PC-9 (cell line): ENCODE measurements around the gene SUPT3H. TPM values are rescaled to one million over a fixed set of nuclear protein-coding genes. Genes with fewer than 3 reads are reported as not detected.

Experiments
- BruUV-seq: library from RNA; stranded (reverse); fragments of 400-500 nt; replicated peaks from 2 replicates; lab custom pipeline; 2021; lab: Mats Ljungman, UMichigan
- CTCF ChIA-PET: fragments of 300-600 bp; sonication (Branson Sonifier 250); formaldehyde crosslinking; loops from one replicate; lab custom pipeline; 2022; ENCODE audit warnings: antibody characterized with exemption; lab: Charles Lee
- POLR2A ChIA-PET: fragments of 300-600 bp; sonication (Branson Sonifier 250); formaldehyde crosslinking; loops from one replicate; lab custom pipeline; 2022; ENCODE audit warnings: antibody characterized with exemption; ENCODE audit not compliant: unreplicated experiment; lab: Charles Lee
- DNase-seq, 2 experiments: peaks; one replicate each; pipeline versions ENCODE4 v3.0.0 to v3.0.0-alpha.2; 2015 to 2022; ENCODE audit warnings: mixed read lengths in 1 of 2
- H2AFZ ChIP-seq: fragments of 200-600 bp; sonication (generic); 2 replicates; pipeline ENCODE4 v1.8.1; 2017; ENCODE audit warnings: antibody characterized with exemption
- H3F3A ChIP-seq: fragments of 200-600 bp; sonication (generic); 2 replicates; pipeline ENCODE4 v1.8.1; 2017; ENCODE audit warnings: antibody characterized with exemption, mild to moderate bottlenecking, low read depth; ENCODE audit not compliant: insufficient read depth
- H3K27ac ChIP-seq: fragments of 200-600 bp; sonication (generic); 2 replicates; pipeline ENCODE4 v1.6.1; 2016; ENCODE audit warnings: mixed run types
- H3K27me3 ChIP-seq: fragments of 200-600 bp; sonication (generic); 2 replicates; pipeline ENCODE4 v1.6.1; 2016; ENCODE audit warnings: low read depth, mixed run types; ENCODE audit not compliant: insufficient read depth
- H3K36me3 ChIP-seq: fragments of 200-600 bp; sonication (generic); 2 replicates; pipeline ENCODE4 v1.6.1; 2016; ENCODE audit warnings: low read depth, mixed run types
- H3K4me1 ChIP-seq: fragments of 200-600 bp; sonication (generic); replicated peaks from 2 replicates; pipeline ENCODE4 v1.6.1; 2016; ENCODE audit warnings: mixed run types; ENCODE audit not compliant: insufficient read depth
- H3K4me2 ChIP-seq: fragments of 200-600 bp; sonication (generic); 2 replicates; pipeline ENCODE4 v1.6.1; 2017; ENCODE audit warnings: mixed run types
- H3K4me3 ChIP-seq: fragments of 200-600 bp; sonication (generic); 2 replicates; pipeline ENCODE4 v1.6.1; 2016; ENCODE audit warnings: mixed run types
- H3K79me2 ChIP-seq: fragments of 200-600 bp; sonication (generic); 2 replicates; pipeline ENCODE4 v1.6.1; 2017; ENCODE audit warnings: low read depth, mixed run types
- H3K9me2 ChIP-seq: fragments of 200-600 bp; sonication (generic); 2 replicates; pipeline ENCODE4 v1.8.1; 2017; ENCODE audit warnings: mild to moderate bottlenecking; ENCODE audit not compliant: insufficient read depth
- H3K9me3 ChIP-seq: fragments of 200-600 bp; sonication (generic); 2 replicates; pipeline ENCODE4 v1.8.1; 2016; ENCODE audit warnings: low read depth; ENCODE audit not compliant: insufficient read depth
- H4K20me1 ChIP-seq: fragments of 200-600 bp; sonication (generic); 2 replicates; pipeline ENCODE4 v1.8.1; 2017; ENCODE audit not compliant: insufficient read depth
- EZH2 ChIP-seq: fragments of 200-600 bp; sonication (generic); IDR thresholded peaks from 2 replicates; pipeline ENCODE4 v1.8.0; 2017; ENCODE audit warnings: antibody characterized with exemption, low read depth
- intact Hi-C: fragments of 100-400 bp; cut with micrococcal nuclease; formaldehyde crosslinking; loops from one replicate; pipeline ENCODE4 v1.10.0; 2022; ENCODE audit not compliant: unreplicated experiment
- total RNA-seq: library from RNA; stranded (reverse); gene quantifications from 2 replicates; pipeline ENCODE4 v1.2.3, GENCODE V29; 2021
- TF ChIP-seq, protein P1 (sequence below): fragments of 200-600 bp; sonication (generic); conservative IDR thresholded peaks from 2 replicates; pipeline ENCODE4 v1.6.1; 2017; ENCODE audit warnings: mixed run types, antibody characterized with exemption, mild to moderate bottlenecking, moderate library complexity

SUPT3H gene
- total RNA-seq, 1 experiment from 2014 or later, result 9.2 TPM

DNA sequence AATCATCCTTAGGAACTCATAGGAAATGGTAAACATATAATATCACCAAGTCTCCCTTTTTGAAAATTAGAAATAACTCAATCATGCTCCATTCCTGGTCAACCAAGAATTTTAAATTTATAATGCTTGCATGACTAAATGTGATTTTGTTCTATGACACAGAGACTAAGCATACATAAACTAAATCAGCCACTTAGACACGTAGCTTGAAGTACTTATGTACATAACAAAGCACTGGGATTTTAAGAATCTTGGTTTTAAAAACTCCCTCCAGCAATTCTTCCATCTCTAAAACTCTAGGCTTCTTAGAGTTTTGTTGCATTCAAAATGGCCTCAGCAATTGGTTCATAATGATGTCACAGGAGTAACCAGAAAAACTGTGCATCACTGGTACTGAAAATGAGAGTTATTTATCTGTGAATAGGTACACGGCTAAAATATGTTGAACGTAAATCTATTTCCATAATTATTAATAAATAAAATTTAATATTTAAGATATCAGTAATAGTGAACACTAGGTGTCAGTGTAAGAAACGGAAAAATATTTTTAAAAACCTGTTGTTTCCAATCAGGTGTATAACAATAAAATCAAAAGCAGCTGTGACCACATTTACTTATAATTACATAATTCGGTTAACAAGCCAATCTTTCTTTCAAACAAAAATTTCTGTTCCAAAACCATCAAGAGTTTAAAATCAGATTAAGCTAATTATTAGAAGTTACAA is 291.2 kb downstream of the SUPT3H start:
- BruUV-seq, result no TSS peak

DNA sequence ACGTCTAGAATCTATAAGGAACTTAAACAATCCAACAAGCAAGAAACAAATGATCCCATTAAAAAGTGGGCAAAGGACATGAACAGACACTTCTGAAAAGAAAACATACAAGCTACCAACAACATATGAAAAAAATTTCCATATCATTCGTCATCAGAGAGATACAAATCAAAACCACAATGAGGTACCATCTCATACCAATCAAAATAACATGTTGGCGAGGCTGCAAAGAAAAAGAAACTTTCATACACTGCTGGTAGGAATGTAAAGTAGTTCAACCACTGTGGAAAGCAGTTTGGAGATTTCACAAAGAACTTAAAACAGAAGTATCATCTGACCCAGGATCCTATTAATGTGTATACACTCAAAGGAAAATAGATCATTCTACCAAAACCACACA is 293.5 kb downstream of the SUPT3H start:
- no peak overlapping the region for H2AFZ ChIP-seq
- H3K27me3 ChIP-seq, result no peaks in the 10 kb centered on the region
- H3K36me3 ChIP-seq, result no peaks in the 10 kb centered on the region
- no TSS peak for BruUV-seq
- TF ChIP-seq EZH2, result no peak
- TF ChIP-seq, protein P1, sequence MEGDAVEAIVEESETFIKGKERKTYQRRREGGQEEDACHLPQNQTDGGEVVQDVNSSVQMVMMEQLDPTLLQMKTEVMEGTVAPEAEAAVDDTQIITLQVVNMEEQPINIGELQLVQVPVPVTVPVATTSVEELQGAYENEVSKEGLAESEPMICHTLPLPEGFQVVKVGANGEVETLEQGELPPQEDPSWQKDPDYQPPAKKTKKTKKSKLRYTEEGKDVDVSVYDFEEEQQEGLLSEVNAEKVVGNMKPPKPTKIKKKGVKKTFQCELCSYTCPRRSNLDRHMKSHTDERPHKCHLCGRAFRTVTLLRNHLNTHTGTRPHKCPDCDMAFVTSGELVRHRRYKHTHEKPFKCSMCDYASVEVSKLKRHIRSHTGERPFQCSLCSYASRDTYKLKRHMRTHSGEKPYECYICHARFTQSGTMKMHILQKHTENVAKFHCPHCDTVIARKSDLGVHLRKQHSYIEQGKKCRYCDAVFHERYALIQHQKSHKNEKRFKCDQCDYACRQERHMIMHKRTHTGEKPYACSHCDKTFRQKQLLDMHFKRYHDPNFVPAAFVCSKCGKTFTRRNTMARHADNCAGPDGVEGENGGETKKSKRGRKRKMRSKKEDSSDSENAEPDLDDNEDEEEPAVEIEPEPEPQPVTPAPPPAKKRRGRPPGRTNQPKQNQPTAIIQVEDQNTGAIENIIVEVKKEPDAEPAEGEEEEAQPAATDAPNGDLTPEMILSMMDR, result no peak
- ChIA-PET POLR2A (no interaction called here), CTCF (interaction anchor here (0.6 kb wide), 1 partner anchor 453 kb away, joined by 4 read pairs; no protein-coding TSS in a partner anchor)
- intact Hi-C loops, result loop anchor here (10.0 kb wide), 1 partner anchor 331 kb away; no protein-coding TSS in a partner anchor
- no peak for DNase-seq
- H3K9me3 ChIP-seq, result no peaks in the 10 kb centered on the region
- H3K4me1 ChIP-seq, result no peaks in the 10 kb centered on the region
- H3K27ac ChIP-seq, result no peak overlapping the region
- no peaks in the 10 kb centered on the region for H3K79me2 ChIP-seq
- no peak overlapping the region for H3K4me2 ChIP-seq
- no peaks in the 10 kb centered on the region for H4K20me1 ChIP-seq
- no peaks in the 10 kb centered on the region for H3K9me2 ChIP-seq
- H3K4me3 ChIP-seq, result no peak overlapping the region
- no peaks in the 10 kb centered on the region for H3F3A ChIP-seq

More for the DNA sequence above, 291.2 kb downstream of the SUPT3H start:
- no peaks in the 10 kb centered on the region for H3K36me3 ChIP-seq
- no peak overlapping the region for H3K4me3 ChIP-seq
- no peaks in the 10 kb centered on the region for H4K20me1 ChIP-seq
- no peaks in the 10 kb centered on the region for H3F3A ChIP-seq
- no peaks in the 10 kb centered on the region for H3K4me1 ChIP-seq
- H3K4me2 ChIP-seq, result no peak overlapping the region
- TF ChIP-seq EZH2, result no peak
- TF ChIP-seq, protein P1, result peak; percentile 36; the same call in 1 of the 2 replicates
- H3K27ac ChIP-seq, result no peak overlapping the region
- H3K79me2 ChIP-seq, result no peaks in the 10 kb centered on the region
- H3K9me2 ChIP-seq, result no peaks in the 10 kb centered on the region
- DNase-seq, result no peak
- ChIA-PET CTCF (no interaction called here), POLR2A (interaction anchor here (0.7 kb wide), 1 partner anchor 47 kb away, joined by 8 read pairs; no protein-coding TSS in a partner anchor)
- H3K27me3 ChIP-seq, result no peaks in the 10 kb centered on the region
- intact Hi-C loops, result loop anchor here (5.0 to 10.0 kb wide), 2 partner anchors 328 to 836 kb away; no protein-coding TSS in a partner anchor
- no peaks in the 10 kb centered on the region for H3K9me3 ChIP-seq
- H2AFZ ChIP-seq, result no peak overlapping the region

DNA sequence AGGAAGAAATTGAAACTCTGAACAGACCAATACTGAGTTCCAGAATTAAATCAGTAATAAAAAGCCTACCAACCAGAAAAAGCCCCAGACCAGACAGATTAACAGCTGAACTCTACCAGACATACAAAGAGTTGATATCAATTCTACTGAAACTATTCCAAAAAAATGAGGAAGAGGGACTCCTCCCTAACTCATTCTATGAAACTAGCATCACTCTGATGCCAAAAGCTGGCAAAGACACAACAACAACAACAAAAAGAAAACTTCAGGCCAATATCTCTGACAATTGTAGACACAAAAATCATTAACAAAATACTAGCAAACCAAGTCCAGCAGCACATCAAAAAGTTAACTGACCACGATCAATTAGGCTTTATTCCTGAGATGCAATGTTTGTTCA is 295.6 kb downstream of the SUPT3H start:
- BruUV-seq, result no TSS peak

More for the DNA sequence above, 295.6 kb downstream of the SUPT3H start:
- H3K4me1 ChIP-seq, result no peaks in the 10 kb centered on the region
- no peak for TF ChIP-seq EZH2
- TF ChIP-seq, protein P1, result no peak
- no peak overlapping the region for H2AFZ ChIP-seq
- H3K9me2 ChIP-seq, result no peaks in the 10 kb centered on the region
- no peaks in the 10 kb centered on the region for H3F3A ChIP-seq
- H3K27me3 ChIP-seq, result no peaks in the 10 kb centered on the region
- no peaks in the 10 kb centered on the region for H3K36me3 ChIP-seq
- H3K79me2 ChIP-seq, result no peaks in the 10 kb centered on the region
- no peak overlapping the region for H3K4me2 ChIP-seq
- no peak overlapping the region for H3K27ac ChIP-seq
- ChIA-PET CTCF (no interaction called here), POLR2A (no interaction called here)
- H3K9me3 ChIP-seq, result no peaks in the 10 kb centered on the region
- H3K4me3 ChIP-seq, result no peak overlapping the region
- intact Hi-C loops, result loop anchor here (10.0 kb wide), 1 partner anchor 333 kb away; no protein-coding TSS in a partner anchor
- no peak for DNase-seq
- H4K20me1 ChIP-seq, result no peaks in the 10 kb centered on the region
